HG03469 (cell line): ENCODE results near the gene NDUFAF5.
"Not testable (repeated sequence)": the region's sequence is repeated elsewhere in the genome, so short reads cannot be mapped to it uniquely, and the experiment has no call there.

Experiments
- ATAC-seq: cut with Tn5 transposase; IDR thresholded peaks from one replicate; pipeline ENCODE4 v1.9.1; 2021; ENCODE audit warnings: mild to moderate bottlenecking, moderate library complexity, moderate number of reproducible peaks; ENCODE audit not compliant: unreplicated experiment

NDUFAF5 gene, protein sequence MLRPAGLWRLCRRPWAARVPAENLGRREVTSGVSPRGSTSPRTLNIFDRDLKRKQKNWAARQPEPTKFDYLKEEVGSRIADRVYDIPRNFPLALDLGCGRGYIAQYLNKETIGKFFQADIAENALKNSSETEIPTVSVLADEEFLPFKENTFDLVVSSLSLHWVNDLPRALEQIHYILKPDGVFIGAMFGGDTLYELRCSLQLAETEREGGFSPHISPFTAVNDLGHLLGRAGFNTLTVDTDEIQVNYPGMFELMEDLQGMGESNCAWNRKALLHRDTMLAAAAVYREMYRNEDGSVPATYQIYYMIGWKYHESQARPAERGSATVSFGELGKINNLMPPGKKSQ

GRCh38 chr20:13784893-13785715 is at the start of gene NDUFAF5, which contains the start of gene ESF1:
Gene NDUFAF5, plus strand, starts transcription at chr20:13785028. Its CDS starts 41 bp downstream, at chr20:13785069.
Gene ESF1, minus strand, starts transcription at chr20:13784919. Its CDS starts 1,779 bp downstream, at chr20:13783140.
- peak; percentile 96 for ATAC-seq

- no peak for ATAC-seq
These were observed 49.0 kb upstream of the NDUFAF5 start for GRCh38 chr20:13735826-13736225.

DNA sequence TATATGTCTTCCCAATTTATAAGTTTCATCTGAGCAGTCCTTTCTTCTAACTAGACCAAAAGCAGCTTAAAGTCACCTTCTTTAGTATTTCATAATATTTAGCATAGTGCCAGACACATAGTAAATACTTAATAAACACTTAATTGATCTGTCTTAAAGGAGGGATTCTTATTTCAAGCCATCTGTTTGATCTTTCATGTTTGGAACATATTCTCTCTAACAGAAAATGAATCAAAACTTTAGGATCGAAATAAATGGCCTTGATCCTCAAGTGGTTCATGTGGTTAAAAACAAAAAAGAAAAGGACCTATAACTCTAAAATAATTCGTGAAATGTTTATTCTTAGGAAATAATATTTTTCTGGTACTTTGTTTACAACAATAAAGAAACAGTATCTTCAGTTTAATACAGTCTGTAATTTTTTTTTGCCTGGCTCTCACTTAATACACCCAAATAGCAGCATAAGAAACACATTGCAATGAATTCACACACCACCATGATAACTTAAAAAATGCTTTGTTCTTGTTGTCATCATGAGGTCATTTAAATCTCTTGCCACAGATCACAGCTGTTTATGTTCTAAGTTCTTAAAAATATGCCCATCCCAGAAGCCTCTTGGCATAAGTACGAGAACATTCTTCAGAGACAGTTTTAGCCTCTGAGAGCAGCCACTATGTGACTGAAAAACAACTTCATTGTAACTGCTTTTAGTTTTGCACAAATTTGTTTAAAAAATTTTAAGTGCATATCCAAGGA is 48.2 kb upstream of the NDUFAF5 start:
- ATAC-seq = no peak

- not testable (repeated sequence) for ATAC-seq
These were observed 46.6 kb upstream of the NDUFAF5 start for GRCh38 chr20:13738187-13738586.

GRCh38 chr20:13739731-13740649 is 44.8 kb upstream of the NDUFAF5 start:
- ATAC-seq = no peak

GRCh38 chr20:13741879-13742278 is 42.9 kb upstream of the NDUFAF5 start:
- ATAC-seq = no peak

DNA sequence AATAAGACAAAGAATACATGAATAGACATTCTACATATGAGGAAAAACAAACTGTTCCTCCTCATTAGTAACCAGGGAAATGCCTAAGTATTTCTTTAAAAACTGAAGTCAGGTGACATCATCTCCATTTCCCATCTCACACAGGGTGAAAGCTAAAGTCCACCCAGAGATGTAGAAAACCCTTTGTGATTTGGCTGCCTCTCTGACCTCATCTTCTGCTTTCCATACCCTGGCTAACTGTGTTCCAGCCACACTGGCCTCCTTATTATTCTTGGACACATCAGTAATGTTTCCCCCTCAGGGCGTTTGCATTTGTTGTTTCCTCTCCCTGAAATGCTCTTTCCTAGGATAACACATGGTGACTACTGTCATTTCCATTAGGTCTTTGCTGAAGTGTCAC is 40.5 kb upstream of the NDUFAF5 start:
- no peak for ATAC-seq

DNA sequence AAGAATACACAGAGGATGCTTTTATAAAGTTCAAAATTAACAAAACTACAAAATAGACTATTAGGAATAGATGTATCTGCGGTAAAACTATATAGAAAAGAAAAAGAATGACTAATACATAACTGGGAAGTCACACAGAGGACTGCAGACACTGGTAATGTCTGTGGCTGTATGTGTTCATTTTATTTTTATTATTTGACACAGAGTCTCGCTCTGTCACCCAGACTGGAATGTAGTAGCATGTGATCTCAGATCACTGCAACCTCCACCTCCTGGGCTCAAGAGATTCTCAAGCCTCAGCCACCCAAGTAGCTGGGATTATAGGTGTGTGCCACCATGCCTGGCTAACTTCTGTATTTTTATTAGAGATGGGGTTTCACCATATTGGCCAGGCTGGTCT is 39.0 kb upstream of the NDUFAF5 start:
- no peak for ATAC-seq

DNA sequence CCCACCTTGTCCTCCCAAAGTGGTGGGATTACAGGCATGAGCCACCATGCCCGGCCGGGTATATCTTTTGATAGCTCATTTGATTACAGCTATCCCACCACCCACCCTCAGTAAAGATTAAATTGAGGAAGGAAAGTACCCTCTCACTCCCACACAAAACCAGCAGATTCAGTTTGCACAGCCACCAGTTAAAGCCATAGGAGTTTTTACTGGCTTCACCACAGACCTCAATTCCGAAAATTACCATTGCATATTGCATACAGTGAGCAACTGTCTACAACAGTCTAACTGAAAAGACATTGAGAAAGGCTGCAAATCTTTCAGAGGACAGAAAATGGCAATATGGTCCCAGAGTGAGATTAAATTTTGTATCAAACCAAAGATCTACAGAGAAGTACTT is 35.0 kb upstream of the NDUFAF5 start:
- no peak for ATAC-seq

DNA sequence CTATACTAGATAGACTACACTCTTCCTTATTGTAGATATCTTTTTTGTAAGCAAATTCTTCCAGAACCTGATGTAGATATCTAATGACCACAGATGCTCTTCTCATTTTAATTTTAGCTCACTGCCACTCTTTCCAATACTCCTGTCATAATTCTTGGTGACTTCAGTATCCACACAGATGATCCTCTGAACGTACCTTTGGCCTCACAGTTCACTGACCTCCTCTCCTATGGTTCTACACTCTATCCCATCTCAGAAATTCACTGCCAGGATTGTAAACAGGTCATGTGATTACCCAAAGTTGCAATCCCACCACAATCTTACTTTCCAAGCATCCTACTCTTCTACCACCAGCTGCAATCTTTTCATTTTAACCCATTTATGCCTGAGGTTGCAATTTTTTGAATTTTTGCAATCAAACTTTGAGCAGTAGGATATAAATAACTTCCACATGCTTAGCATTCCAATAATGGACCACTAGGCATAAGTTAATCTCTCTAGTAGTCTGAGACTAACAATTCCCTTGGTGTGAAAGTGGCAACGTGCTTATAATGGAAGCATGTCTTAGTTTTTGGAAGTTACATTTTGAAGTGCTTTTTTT is 31.3 kb upstream of the NDUFAF5 start:
- ATAC-seq = no peak

DNA sequence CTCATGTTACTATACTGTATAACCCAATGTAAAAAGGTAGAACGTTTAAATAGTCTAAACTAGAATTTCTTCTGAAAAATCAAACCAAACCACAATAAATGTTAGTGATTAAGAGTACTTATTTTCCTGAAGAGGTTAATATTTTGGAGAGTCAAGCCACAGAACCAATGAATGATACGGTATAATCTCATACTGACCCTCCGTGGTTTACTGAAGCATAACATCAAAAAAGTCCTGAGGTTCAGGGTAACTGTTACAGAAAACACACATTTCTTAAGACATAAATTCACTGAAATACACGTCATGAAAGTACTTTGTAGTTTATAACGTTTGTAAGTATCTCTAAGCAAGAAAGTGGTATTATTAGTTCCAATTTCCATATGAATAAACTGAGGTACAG is 29.0 kb upstream of the NDUFAF5 start:
- ATAC-seq = no peak

DNA sequence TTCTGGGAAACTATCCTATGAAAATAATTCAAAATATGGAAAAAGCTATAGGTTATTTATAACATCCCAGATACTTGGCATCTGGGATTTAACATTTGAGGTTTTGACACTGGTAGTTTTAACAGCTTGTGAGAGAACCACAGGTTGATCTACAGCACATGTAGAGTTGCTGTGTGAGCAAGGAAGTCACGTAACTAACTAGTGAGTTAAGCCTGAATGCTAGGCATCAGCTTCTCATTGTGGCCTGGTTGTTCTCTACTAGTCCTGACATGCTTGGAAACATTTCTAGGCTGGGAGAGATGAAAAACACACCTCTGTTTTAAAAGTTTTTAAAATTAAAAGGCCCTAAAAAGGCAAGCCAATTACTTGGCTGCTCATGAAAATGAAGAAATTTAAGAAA is 28.3 kb upstream of the NDUFAF5 start:
- ATAC-seq = no peak

GRCh38 chr20:13758884-13759283 is 25.9 kb upstream of the NDUFAF5 start:
- ATAC-seq = no peak

DNA sequence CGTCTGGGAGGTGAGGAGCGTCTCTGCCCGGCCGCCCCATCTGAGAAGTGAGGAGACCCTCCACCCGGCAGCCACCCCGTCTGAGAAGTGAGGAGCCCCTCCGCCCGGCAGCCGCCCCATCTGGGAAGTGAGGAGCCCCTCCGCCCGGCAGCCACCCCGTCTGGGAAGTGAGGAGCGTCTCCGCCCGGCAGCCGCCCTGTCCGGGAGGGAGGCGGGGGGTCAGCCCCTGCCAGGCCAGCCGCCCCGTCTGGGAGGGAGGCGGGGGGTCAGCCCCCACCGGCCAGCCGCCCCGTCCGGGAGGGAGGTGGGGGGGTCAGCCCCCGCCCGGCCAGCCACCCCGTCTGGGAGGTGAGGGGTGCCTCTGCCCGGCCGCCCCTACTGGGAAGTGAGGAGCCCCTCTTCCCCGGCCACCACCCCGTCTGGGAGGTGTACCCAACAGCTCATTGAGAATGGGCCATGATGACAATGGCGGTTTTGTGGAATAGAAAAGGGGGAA is 24.3 kb upstream of the NDUFAF5 start:
- not testable (repeated sequence) for ATAC-seq

DNA sequence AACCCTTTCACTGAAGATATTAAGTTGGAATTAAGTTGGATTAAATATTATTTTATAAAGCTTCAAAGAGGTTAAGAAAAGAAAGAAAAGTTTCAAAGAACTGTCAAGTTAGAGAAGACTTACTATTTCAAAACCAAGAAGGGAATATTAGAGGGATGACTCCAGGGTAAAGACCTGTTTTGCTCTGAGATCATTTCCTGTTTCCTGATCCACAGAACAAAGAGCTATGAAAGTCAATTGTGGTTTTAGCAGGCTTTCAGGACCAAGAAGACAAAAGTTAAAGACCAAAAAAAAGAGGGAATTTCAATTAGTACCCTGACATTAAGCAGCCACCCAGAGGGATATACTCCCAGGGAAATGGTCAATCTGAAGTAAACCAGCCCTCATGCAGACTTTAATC is 19.5 kb upstream of the NDUFAF5 start:
- no peak for ATAC-seq

GRCh38 chr20:13765868-13766416 is 18.9 kb upstream of the NDUFAF5 start:
- no peak for ATAC-seq

DNA sequence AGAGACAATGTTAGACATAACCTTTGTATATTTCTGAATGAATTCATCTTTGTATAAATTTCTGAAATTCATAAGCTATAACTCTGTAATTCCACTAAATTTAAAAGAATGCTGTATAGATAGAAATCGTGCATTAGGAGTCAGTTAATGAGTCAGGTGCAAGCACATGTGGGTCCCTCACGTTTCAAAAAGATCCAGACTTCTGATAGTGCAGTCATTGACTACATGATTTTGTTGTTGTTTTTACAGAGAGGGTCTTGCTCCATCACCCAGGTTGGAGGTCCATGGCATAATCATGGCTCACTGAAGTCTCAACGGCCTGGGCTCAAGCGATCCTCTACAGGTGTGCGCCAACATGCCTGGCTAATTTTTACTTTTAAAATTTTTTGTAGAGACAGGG is 14.7 kb upstream of the NDUFAF5 start:
- ATAC-seq = no peak

- ATAC-seq = no peak
These were observed 12.9 kb upstream of the NDUFAF5 start for GRCh38 chr20:13771853-13772453.

DNA sequence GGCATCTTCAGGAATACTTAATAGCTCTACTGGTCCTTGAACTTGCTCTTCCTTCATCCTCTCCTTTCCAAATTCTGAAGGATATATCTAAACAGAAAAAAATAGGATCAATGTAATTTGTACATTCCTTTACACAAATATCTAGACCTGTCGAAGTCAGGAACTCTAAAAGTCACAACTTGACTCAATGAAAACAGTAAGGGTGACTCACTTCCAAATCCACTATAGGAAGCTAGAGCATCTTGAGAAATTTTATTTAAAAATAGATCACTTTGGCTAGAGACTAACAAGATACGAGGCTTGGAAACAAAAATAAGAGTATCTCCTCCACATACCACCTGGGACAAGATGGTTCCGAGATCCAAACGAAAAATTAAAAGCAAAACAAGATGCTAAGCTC is 12.3 kb upstream of the NDUFAF5 start:
- ATAC-seq = no peak
